HEK293T (cell line): ENCODE measurements around the gene PLCH2.

ENCODE experiments used
- CTCF ChIA-PET: fragments of 350-600 bp; formaldehyde crosslinking; extraction: SDS; loops from one replicate; lab custom pipeline; 2021; ENCODE audit warnings: antibody characterized with exemption, inconsistent platforms; lab: Yijun Ruan, JAX
- POLR2A ChIA-PET: fragments of 350-600 bp; formaldehyde crosslinking; extraction: SDS; loops from one replicate; lab custom pipeline; 2020; ENCODE audit warnings: antibody characterized with exemption, inconsistent platforms; lab: Yijun Ruan, JAX
- DNase-seq: peaks from one replicate; pipeline ENCODE4 v3.0.0; 2012; ENCODE audit warnings: mixed read lengths; ENCODE audit errors: extremely low spot score
- ARNT ChIP-seq: fragments of 450-650 bp; IDR thresholded peaks from 2 replicates; pipeline ENCODE4 v1.6.1; 2017; ENCODE audit warnings: mild to moderate bottlenecking
- BHLHE40 ChIP-seq: fragments of 450-650 bp; IDR thresholded peaks from 2 replicates; pipeline ENCODE4 v1.6.1; 2016; ENCODE audit warnings: mild to moderate bottlenecking, moderate library complexity, borderline replicate concordance
- CTBP1 ChIP-seq: fragments of 450-650 bp; IDR thresholded peaks from 2 replicates; pipeline ENCODE4 v1.6.1; 2016; ENCODE audit warnings: borderline replicate concordance
- ELF4 ChIP-seq: fragments of 450-650 bp; IDR thresholded peaks from 2 replicates; pipeline ENCODE4 v1.6.1; 2017; ENCODE audit warnings: antibody characterized with exemption
- FOXA1 ChIP-seq: fragments of 450-650 bp; IDR thresholded peaks from 2 replicates; pipeline ENCODE4 v1.6.1; 2016; ENCODE audit warnings: mild to moderate bottlenecking
- FOXK2 ChIP-seq: fragments of 450-650 bp; IDR thresholded peaks from 2 replicates; pipeline ENCODE4 v1.6.1; 2016; ENCODE audit warnings: mild to moderate bottlenecking
- FOXM1 ChIP-seq: fragments of 450-650 bp; IDR thresholded peaks from 2 replicates; pipeline ENCODE4 v1.6.1; 2017; ENCODE audit warnings: mild to moderate bottlenecking, borderline replicate concordance
- HDGF ChIP-seq: fragments of 450-650 bp; IDR thresholded peaks from 2 replicates; pipeline ENCODE4 v1.6.1; 2017; ENCODE audit warnings: antibody characterized with exemption, borderline replicate concordance
- L3MBTL2 ChIP-seq: fragments of 450-650 bp; conservative IDR thresholded peaks from 2 replicates; pipeline ENCODE4 v1.6.1; 2016; ENCODE audit warnings: mild to moderate bottlenecking
- LEF1 ChIP-seq: fragments of 450-650 bp; IDR thresholded peaks from 2 replicates; pipeline ENCODE4 v1.6.1; 2017; ENCODE audit warnings: mild to moderate bottlenecking, borderline replicate concordance
- NFRKB ChIP-seq: fragments of 450-650 bp; IDR thresholded peaks from 2 replicates; pipeline ENCODE4 v1.6.1; 2016; ENCODE audit warnings: mild to moderate bottlenecking, moderate library complexity
- SP1 ChIP-seq: fragments of 450-650 bp; IDR thresholded peaks from 2 replicates; pipeline ENCODE4 v1.6.1; 2017
- SUZ12 ChIP-seq: fragments of 450-650 bp; IDR thresholded peaks from 2 replicates; pipeline ENCODE4 v1.6.1; 2016; ENCODE audit warnings: mild to moderate bottlenecking
- TARDBP ChIP-seq: fragments of 450-650 bp; IDR thresholded peaks from 2 replicates; pipeline ENCODE4 v1.6.1; 2016
- ZNF384 ChIP-seq: fragments of 450-650 bp; IDR thresholded peaks from 2 replicates; pipeline ENCODE4 v1.6.1; 2016
- TF ChIP-seq, protein P1 (sequence below): fragments of 450-650 bp; IDR thresholded peaks from 2 replicates; pipeline ENCODE4 v1.6.1; 2016

PLCH2 gene

DNA sequence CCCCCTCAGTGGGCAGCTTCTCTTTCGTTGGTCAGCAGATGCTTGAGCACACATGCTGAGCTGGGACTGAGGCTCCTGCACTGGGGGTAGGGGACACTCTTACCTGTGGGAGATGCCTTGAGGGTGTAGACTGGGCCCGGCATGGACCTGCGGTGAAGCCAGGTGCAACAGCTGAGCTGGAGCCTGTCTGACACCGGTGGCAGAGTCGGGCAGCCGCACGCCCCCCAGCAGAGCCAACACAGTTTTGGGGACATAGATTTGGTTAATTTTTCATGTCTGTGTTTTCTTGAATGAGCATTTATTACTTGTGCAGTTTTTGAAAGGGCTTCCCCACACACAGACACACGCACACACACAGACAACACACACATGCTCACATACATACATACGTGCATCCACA, 59.9 kb downstream of the PLCH2 start:
- ChIA-PET CTCF (no interaction called here), POLR2A (no interaction called here)
- TF ChIP-seq CTBP1 (no peak), SP1 (no peak), NFRKB (no peak)
- DNase-seq: no peak

DNA sequence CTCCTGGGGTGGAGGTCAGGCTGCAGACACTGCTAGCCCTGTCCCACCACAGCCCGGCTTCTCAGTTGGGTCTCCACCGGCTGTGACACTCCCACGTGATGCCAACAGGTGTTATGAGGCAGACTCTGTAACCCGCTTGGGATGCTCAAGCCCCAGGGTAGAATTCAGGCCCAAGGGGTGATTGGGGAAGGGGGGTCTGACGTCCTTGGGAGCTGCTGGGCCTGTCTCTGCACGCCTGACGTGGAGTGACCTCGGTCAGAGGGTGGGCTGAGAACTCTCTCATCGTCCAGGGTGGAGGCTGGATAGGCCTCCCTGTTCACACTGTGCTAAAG, 61.7 kb downstream of the PLCH2 start:
- CTCF ChIA-PET: interaction anchor here (0.6 to 1.1 kb wide), 2 partner anchors 363 to 847 kb away, joined by 3 read pairs; no protein-coding TSS in a partner anchor
- no peak for DNase-seq
- POLR2A ChIA-PET: no interaction called here
- TF ChIP-seq ZNF384 (no peak), BHLHE40 (no peak), HDGF (no peak), SP1 (no peak), ELF4 (no peak), TARDBP (no peak), FOXM1 (no peak), FOXA1 (no peak), SUZ12 (no peak), ARNT (no peak), NFRKB (no peak), L3MBTL2 (no peak)
- TF ChIP-seq, protein P1, sequence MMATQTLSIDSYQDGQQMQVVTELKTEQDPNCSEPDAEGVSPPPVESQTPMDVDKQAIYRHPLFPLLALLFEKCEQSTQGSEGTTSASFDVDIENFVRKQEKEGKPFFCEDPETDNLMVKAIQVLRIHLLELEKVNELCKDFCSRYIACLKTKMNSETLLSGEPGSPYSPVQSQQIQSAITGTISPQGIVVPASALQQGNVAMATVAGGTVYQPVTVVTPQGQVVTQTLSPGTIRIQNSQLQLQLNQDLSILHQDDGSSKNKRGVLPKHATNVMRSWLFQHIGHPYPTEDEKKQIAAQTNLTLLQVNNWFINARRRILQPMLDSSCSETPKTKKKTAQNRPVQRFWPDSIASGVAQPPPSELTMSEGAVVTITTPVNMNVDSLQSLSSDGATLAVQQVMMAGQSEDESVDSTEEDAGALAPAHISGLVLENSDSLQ: no peak

DNA sequence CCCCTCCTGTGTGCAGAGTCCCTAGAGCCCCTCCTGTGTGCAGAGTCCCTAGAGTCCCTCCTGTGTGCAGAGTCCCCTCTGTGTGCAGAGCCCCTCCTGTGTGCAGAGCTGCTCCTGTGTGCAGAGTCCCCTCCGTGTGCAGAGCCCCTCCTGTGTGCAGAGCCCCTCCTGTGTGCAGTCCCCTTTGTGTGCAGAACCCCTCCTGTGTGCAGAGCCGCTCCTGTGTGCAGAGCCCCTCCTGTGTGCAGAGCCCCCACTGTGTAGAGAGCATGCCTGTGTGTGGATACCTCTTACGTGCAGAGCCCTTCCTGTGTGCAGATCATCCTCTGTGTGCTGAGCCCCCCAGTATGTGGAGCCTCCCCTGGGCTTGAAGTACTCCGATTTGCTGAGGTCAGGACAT, 62.3 kb downstream of the PLCH2 start:
- ChIA-PET POLR2A (no interaction called here), CTCF (interaction anchor here (1.1 kb wide), 1 partner anchor 364 kb away, joined by 3 read pairs; no protein-coding TSS in a partner anchor)

DNA sequence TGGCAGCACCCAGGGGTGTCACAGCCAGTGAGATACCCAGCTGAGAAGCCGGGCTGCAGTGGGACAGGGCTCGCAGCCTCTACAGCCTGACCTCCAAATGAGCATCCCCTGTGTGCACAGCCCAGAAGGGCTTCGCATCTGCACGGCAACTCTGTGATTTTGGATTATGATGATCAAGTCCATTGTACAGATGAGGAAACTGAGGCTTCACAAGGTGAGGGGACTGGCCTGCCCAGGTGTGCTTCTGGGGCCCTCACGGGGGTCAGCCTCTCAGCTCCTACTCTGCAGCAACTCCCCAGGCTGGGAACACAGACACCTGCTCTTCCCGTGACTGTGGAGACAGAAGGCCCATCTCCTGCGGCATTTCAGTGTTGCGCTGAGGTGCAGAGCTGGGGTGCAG, 62.8 kb downstream of the PLCH2 start:
- DNase-seq: no peak
- no peak for TF ChIP-seq CTBP1
- TF ChIP-seq L3MBTL2: no peak
- TF ChIP-seq ZNF384: no peak
- TF ChIP-seq, protein P1: no peak
- no peak for TF ChIP-seq FOXK2
- TF ChIP-seq FOXA1: no peak
- no peak for TF ChIP-seq BHLHE40
- no peak for TF ChIP-seq SUZ12
- no peak for TF ChIP-seq ARNT
- TF ChIP-seq TARDBP: no peak
- TF ChIP-seq ELF4: no peak
- no peak for TF ChIP-seq FOXM1
- ChIA-PET POLR2A (no interaction called here), CTCF (interaction anchor here (0.9 kb wide), 1 partner anchor 8 kb away, joined by 3 read pairs; no protein-coding TSS in a partner anchor)

More for the DNA sequence above, 62.3 kb downstream of the PLCH2 start:
- TF ChIP-seq FOXM1 (no peak), CTBP1 (no peak), HDGF (no peak), L3MBTL2 (no peak), FOXA1 (no peak), ZNF384 (no peak), NFRKB (no peak), TARDBP (no peak), ARNT (no peak), FOXK2 (no peak), BHLHE40 (no peak), SP1 (no peak), LEF1 (no peak)
- TF ChIP-seq, protein P1: no peak
- DNase-seq: no peak

DNA sequence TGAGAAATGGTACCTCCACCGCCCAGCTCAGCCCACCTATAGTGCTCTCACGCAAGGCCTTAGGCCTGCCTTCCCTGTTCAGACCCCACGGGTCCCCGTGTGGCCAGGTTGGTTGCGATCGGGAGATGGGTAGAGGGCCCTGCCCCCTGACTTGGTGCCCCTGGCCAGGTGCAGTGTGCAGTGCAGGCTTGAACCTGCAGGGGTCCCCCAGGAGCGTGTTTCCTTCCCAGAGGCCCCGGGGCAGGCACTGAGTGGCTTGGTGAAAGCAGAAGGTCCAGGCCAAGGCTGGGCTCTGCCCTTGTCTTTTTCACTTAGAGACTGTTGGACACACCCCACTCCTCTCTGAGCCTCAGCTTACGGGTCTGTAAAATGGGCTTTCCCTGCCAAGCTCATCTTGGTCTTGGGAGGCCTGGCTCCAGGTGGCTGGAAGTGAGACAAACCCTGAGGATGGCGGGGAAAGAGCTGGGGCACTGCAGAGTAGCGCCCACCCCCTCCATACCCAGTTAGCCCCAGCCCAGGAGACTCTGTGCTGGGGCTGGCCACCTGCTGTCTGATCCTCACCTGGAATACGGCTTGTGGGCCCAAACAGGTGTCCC, 63.3 kb downstream of the PLCH2 start:
- no peak for TF ChIP-seq SP1
- TF ChIP-seq, protein P1: no peak
- TF ChIP-seq FOXA1: no peak
- TF ChIP-seq CTBP1: no peak
- TF ChIP-seq ARNT: no peak
- no peak for TF ChIP-seq SUZ12
- TF ChIP-seq HDGF: no peak
- TF ChIP-seq LEF1: no peak
- TF ChIP-seq TARDBP: no peak
- TF ChIP-seq BHLHE40: no peak
- TF ChIP-seq ZNF384: no peak
- no peak for TF ChIP-seq ELF4
- no peak for TF ChIP-seq FOXK2
- no peak for TF ChIP-seq FOXM1
- no peak for TF ChIP-seq NFRKB
- no peak for TF ChIP-seq L3MBTL2
- peak; percentile 50 for DNase-seq
- CTCF ChIA-PET: interaction anchor here (0.9 kb wide), 1 partner anchor 9 kb away, joined by 3 read pairs; no protein-coding TSS in a partner anchor
- POLR2A ChIA-PET: no interaction called here
